NCI-H1417 treated with DMSO at 0.1 percent for 48 hours (cell line): ENCODE data around the gene PDXP.

Source experiments
- DNase-seq: peaks from one replicate; lab custom pipeline; 2025; lab: John Stamatoyannopoulos, UW

Gene PDXP

GRCh38 chr22:37628830-37629229 is 29.7 kb upstream of the PDXP start:
- DNase-seq = no peak

GRCh38 chr22:37629928-37630327 is 28.6 kb upstream of the PDXP start:
- no peak for DNase-seq

- DNase-seq = no peak
Observed at GRCh38 chr22:37630839-37631435, 27.6 kb upstream of the PDXP start.

- DNase-seq = no peak
Observed at GRCh38 chr22:37631448-37632173, 26.9 kb upstream of the PDXP start.

- no peak for DNase-seq
Observed at GRCh38 chr22:37632174-37633088, 26.1 kb upstream of the PDXP start.

- no peak for DNase-seq
Observed at GRCh38 chr22:37633089-37633624, 25.4 kb upstream of the PDXP start.

- no peak for DNase-seq
Observed at GRCh38 chr22:37633625-37634416, 24.7 kb upstream of the PDXP start.

GRCh38 chr22:37634417-37634924 is 24.1 kb upstream of the PDXP start:
- DNase-seq = no peak

- DNase-seq = no peak
Observed at GRCh38 chr22:37635157-37635556, 23.4 kb upstream of the PDXP start.

GRCh38 chr22:37636186-37636948 is 22.2 kb upstream of the PDXP start:
- no peak for DNase-seq

GRCh38 chr22:37636949-37637273 is 21.6 kb upstream of the PDXP start:
- DNase-seq = no peak

GRCh38 chr22:37638391-37639069 is 20.0 kb upstream of the PDXP start:
- no peak for DNase-seq

- no peak for DNase-seq
Observed at GRCh38 chr22:37639070-37639760, 19.3 kb upstream of the PDXP start, which contains the start of gene SH3BP1. Gene SH3BP1, plus strand, starts transcription at chr22:37639669. Its CDS starts 119 bp downstream, at chr22:37639788.

- DNase-seq = no peak
Observed at GRCh38 chr22:37639771-37640590, 18.5 kb upstream of the PDXP start.

GRCh38 chr22:37640591-37641560 is 17.6 kb upstream of the PDXP start:
- no peak for DNase-seq

- DNase-seq = no peak
Observed at GRCh38 chr22:37641561-37641949, 17.0 kb upstream of the PDXP start.

GRCh38 chr22:37643225-37643847 is 15.2 kb upstream of the PDXP start:
- DNase-seq = no peak
